Prostate gland (tissue), 2 donors: Measurements from ENCODE around the gene PARP16.

Source experiments
- POLR2A ChIP-seq: fragments of 450-650 bp; IDR thresholded peaks from one replicate; pipeline ENCODE4 v1.6.1; 2016; ENCODE audit warnings: antibody characterized with exemption, mild to moderate bottlenecking
- TF ChIP-seq, protein P1 (sequence below), 4 experiments: fragments of 200-600 bp in 2 of 4; fragments of 450-650 bp in 2 of 4; sonication (generic) in 2 of 4; IDR thresholded peaks; 1 replicate in 3 of 4; 2 replicates in 1 of 4; pipeline ENCODE4 v1.5.1; 2016 to 2019; ENCODE audit warnings: antibody characterized with exemption in 4 of 4, mild to moderate bottlenecking in 2 of 4, moderate library complexity in 2 of 4

GRCh38 chr15:65208647-65209046 lies 78.0 kb downstream of the PARP16 start:
- TF ChIP-seq, protein P1, sequence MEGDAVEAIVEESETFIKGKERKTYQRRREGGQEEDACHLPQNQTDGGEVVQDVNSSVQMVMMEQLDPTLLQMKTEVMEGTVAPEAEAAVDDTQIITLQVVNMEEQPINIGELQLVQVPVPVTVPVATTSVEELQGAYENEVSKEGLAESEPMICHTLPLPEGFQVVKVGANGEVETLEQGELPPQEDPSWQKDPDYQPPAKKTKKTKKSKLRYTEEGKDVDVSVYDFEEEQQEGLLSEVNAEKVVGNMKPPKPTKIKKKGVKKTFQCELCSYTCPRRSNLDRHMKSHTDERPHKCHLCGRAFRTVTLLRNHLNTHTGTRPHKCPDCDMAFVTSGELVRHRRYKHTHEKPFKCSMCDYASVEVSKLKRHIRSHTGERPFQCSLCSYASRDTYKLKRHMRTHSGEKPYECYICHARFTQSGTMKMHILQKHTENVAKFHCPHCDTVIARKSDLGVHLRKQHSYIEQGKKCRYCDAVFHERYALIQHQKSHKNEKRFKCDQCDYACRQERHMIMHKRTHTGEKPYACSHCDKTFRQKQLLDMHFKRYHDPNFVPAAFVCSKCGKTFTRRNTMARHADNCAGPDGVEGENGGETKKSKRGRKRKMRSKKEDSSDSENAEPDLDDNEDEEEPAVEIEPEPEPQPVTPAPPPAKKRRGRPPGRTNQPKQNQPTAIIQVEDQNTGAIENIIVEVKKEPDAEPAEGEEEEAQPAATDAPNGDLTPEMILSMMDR (IDR thresholded peaks at IDR 0.05) = no peak
- TF ChIP-seq POLR2A = no peak
